Heart right ventricle (tissue), 16 donors: ENCODE measurements around the gene FEN1. TPM values are rescaled to one million over a fixed set of nuclear protein-coding genes. Genes with fewer than 3 reads are reported as not detected.

Experiments
- ATAC-seq, 8 donors: fragments of 200-7000 bp; cut with Tn5 transposase; one replicate each; pipeline ENCODE4 v1.9.1; 2020; ENCODE audit warnings: mild to moderate bottlenecking in 8 of 8, moderate library complexity in 8 of 8, moderate number of reproducible peaks in 1 of 8
- DNase-seq, 2 donors: peaks; one replicate each; pipeline ENCODE4 v3.0.0-alpha.2; 2020
- H3K27ac ChIP-seq, 10 donors: fragments of 200-600 bp; sonication (generic) in 2 of 10; one replicate each; pipeline versions ENCODE4 v1.5.0 to v1.8.0; 2020 to 2022; ENCODE audit warnings: mild to moderate bottlenecking in 3 of 10
- H3K27me3 ChIP-seq, 7 donors: fragments of 200-600 bp; one replicate each; pipeline ENCODE4 v1.8.0; 2021 to 2022; ENCODE audit warnings: mild to moderate bottlenecking in 2 of 7
- H3K36me3 ChIP-seq, 9 donors: fragments of 200-600 bp; sonication (generic) in 1 of 9; one replicate each; pipeline versions ENCODE4 v1.5.0 to v1.8.0; 2020 to 2022; ENCODE audit warnings: mild to moderate bottlenecking in 2 of 9
- H3K4me1 ChIP-seq, 9 donors: fragments of 200-600 bp; sonication (generic) in 1 of 9; one replicate each; pipeline versions ENCODE4 v1.5.0 to v1.8.0; 2020 to 2022; ENCODE audit warnings: mild to moderate bottlenecking in 4 of 9
- H3K4me3 ChIP-seq, 10 donors: fragments of 200-600 bp; sonication (generic) in 2 of 10; one replicate each; pipeline versions ENCODE4 v1.5.0 to v1.8.0; 2020 to 2022; ENCODE audit warnings: mild to moderate bottlenecking in 7 of 10, moderate library complexity in 2 of 10
- H3K9me3 ChIP-seq, 11 donors: fragments of 200-600 bp in 10 of 11; sonication (generic) in 2 of 11; one replicate each; pipeline versions ENCODE4 v1.5.0 to v1.8.0; 2013 to 2022; ENCODE audit warnings: mild to moderate bottlenecking in 2 of 11, control low read depth in 1 of 11, moderate library complexity in 1 of 11
- WGBS, 2 donors: extraction: QIAGEN DNeasy Blood & Tissue Kit; methylation state at CpG; one replicate each; pipeline ENCODE4 v1.1.7; 2013; ENCODE audit warnings: inconsistent platforms in 1 of 2; 5-methylcytosine and 5-hydroxymethylcytosine counted together
- intact Hi-C, 10 donors: fragments of 100-400 bp; cut with DNase I; formaldehyde crosslinking; loops; one replicate each; pipeline versions ENCODE4 v1.11.1 to v1.14.2; 2022
- polyA plus RNA-seq, 2 donors: library from polyadenylated mRNA; stranded (reverse); fragments of 200-250 nt; gene quantifications; one replicate each; pipeline ENCODE4 v1.2.3, GENCODE V29; 2013
- total RNA-seq, 10 donors: library from RNA; stranded (reverse); fragmentation: NEBNext Ultra II Directional in 3 of 10; extraction: Animal tissue kit (Norgen Biotek cat#: 25700) in 3 of 10; gene quantifications; one replicate each; pipeline versions ENCODE4 v1.2.1 to v1.2.4, GENCODE V29; 2021 to 2023
- TF ChIP-seq, protein P1 (sequence below), 9 donors: fragments of 200-600 bp; sonication (generic) in 2 of 9; IDR thresholded peaks; one replicate each; pipeline versions ENCODE4 v1.5.0 to v1.8.0; 2021 to 2022; ENCODE audit warnings: antibody characterized with exemption in 9 of 9, mild to moderate bottlenecking in 5 of 9, moderate library complexity in 1 of 9
- donor health status: Arrhythmogenic right ventricular cardiomyopathy.
- donor health status: ischemic (EF 13 %, LVEDD 7.1; RV severe dilation, severe dysfunction).
- donor health status: healthy with polysubstance abuse.
- donor health status: DM: no; HTN: yes; CAD: no.
- donor health status: DM: no; HTN: no; CAD: no.
- donor health status: ischemic (EF 25% LVEDD 6.9; RV normal size, moderate dysfunction).
- donor health status: ischemic (EF 25% LVEDD 5.7; RV mildly dilated, moderate dysfunction).
- donor health status: healthy.
- donor health status: DM: yes; HTN: yes; CAD: no.
- donor health status: Ischemic cardiomyopathy.
- donor health status: ischemic (EF 35%, LVEDD 5.7; RV mildly dilated, moderate dysfunction).
- donor health status: nonischemic (EF 11% LVEDD 7.7; RV severe dilation, severe dysfunction).
- donor health status: DM: yes; HTN: yes; CAD: no.
- donor health status: PGD.
- donor health status: ischemic (EF 29% LVEDD 5.4; RV normal size, mild dysfunction).
- donor health status: nonischemic (EF 23%, LVEDD 6.1; RV moderate dilation, normal function).

Gene FEN1
- total and polyA plus RNA-seq, 12 donors: 2.1 to 8.8 (median 6.2) TPM

DNA sequence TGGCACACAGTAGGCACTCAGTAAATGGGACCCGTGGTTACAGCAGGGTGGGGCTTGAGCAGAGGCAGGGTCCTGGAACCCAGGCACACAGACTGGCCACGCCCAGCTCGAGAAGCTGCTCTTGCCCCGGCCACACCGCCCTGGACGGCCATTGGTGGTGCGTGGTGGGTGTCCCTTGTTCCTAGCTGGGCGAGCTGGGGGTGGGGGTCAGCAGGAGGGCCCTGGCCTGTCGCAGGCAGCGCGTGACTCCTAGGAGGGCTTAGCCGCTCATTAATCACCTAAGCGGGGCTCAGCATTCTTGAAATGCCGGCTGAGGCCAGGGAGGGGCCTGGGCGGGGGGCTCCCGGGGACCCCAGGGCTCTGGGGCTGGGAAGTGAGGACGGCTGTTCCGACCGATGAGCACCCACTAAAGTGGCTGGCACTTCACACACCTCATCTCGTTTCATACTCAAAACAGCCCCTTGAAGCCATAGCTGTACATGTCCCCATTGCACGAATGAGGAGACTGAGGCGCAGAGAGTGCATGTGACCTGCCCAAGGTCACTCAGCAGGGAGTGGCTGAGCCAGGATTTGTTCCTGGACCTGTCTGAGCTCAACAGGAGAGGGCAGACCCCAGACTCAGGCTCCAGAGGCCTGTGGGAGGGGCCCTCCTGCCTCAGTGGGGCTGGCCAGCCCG, 28.6 kb upstream of the FEN1 start:
- 67 to 68% methylated on average over 23 of the region's 23 CpGs for whole genome bisulfite sequencing, 2 donors
- intact Hi-C loops: no loop called here
- TF ChIP-seq, protein P1, sequence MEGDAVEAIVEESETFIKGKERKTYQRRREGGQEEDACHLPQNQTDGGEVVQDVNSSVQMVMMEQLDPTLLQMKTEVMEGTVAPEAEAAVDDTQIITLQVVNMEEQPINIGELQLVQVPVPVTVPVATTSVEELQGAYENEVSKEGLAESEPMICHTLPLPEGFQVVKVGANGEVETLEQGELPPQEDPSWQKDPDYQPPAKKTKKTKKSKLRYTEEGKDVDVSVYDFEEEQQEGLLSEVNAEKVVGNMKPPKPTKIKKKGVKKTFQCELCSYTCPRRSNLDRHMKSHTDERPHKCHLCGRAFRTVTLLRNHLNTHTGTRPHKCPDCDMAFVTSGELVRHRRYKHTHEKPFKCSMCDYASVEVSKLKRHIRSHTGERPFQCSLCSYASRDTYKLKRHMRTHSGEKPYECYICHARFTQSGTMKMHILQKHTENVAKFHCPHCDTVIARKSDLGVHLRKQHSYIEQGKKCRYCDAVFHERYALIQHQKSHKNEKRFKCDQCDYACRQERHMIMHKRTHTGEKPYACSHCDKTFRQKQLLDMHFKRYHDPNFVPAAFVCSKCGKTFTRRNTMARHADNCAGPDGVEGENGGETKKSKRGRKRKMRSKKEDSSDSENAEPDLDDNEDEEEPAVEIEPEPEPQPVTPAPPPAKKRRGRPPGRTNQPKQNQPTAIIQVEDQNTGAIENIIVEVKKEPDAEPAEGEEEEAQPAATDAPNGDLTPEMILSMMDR (IDR thresholded peaks at IDR 0.05): no peak
- DNase-seq (no peak), ATAC-seq (peak in 1 of 8 donors; percentile 3)
- Histone ChIP-seq H3K36me3 (no peaks in the 10 kb centered on the region), H3K4me1 (no peaks in the 10 kb centered on the region), H3K27ac (no peak overlapping the region), H3K9me3 (no peaks in the 10 kb centered on the region), H3K4me3 (no peak overlapping the region), H3K27me3 (peaks cover 0 to 21% (median 3%) of the 10 kb centered on the region in 7 donors)

DNA sequence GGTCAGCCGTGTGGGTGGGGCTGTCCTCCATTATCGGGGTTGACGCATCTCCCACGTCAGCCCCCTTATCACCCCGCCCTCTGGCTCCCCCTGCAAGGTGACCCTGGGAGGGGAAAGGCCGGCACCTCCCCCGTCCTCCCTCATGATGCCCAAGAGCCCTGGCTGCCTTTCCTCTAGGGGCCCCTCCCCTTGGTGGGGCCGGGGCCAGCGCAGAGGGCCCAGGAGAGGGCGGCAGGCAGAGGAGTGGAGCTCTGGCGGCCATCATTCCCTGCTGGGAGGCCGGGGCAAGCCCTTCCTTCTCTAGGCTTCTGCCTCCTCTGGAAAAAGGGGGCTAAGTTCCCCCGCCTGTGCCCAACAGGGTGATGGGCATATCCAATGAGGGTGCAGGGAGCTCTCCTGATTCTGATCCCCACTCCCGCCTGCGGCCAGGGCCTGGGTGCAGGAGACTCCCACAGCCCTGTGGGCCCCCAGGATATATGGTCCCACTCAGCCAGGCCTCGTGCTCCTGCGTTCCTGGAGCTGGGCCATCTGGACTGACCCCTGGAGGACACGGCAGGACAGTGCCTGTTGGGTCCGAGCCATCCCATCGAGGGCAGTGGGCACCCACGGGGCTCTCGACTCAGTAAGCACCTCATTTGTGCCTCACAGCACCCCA, 28.0 kb upstream of the FEN1 start:
- no peaks in the 10 kb centered on the region for H3K4me1 ChIP-seq
- DNase-seq: no peak
- H3K27ac ChIP-seq: no peak overlapping the region
- H3K4me3 ChIP-seq: no peak overlapping the region
- WGBS, 2 donors: 41 to 45% methylated on average over 22 of the region's 22 CpGs
- intact Hi-C loops: no loop called here
- H3K9me3 ChIP-seq: no peaks in the 10 kb centered on the region
- ATAC-seq: peak in 7 of 8 donors; percentile 6 to 77 (median 41)
- peaks cover 0 to 21% (median 3%) of the 10 kb centered on the region in 7 donors for H3K27me3 ChIP-seq
- H3K36me3 ChIP-seq: no peaks in the 10 kb centered on the region
- TF ChIP-seq, protein P1 (IDR thresholded peaks at IDR 0.05): no peak

DNA sequence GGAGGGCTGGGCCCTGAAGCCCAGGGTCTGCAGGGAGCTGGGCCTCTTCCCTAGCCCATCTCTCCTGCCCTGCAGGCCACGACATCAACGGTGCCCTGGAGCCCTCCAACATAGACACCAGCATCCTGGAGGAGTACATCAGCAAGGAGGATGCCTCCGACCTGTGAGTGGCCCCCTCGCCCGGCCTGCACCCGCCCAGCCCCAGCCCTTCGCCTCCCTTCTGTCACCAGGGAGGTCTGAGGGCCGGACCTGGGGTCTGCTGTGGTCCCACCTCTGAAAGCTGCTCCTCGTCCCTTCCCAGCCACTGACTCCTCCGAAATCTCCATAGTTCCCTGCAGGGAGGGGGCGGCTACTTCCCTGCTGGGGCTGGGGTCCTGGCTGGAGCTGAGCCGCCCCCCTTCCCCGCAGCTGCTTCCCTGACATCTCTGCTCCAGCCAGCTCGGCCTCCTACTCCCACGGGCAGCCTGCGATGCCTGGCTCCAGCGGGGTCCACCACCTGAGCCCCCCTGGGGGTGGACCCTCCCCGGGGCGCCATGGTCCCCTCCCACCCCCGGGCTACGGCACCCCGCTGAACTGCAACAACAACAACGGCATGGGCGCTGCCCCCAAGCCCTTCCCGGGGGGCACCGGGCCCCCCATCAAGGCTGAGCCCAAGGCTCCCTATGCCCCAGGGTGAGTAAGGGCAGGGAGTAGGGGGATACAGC, 27.0 kb upstream of the FEN1 start:
- Histone ChIP-seq H3K4me1 (no peaks in the 10 kb centered on the region), H3K27me3 (peaks cover 0 to 21% (median 3%) of the 10 kb centered on the region in 7 donors), H3K36me3 (no peaks in the 10 kb centered on the region), H3K9me3 (no peaks in the 10 kb centered on the region), H3K27ac (no peak overlapping the region), H3K4me3 (no peak overlapping the region)
- TF ChIP-seq, protein P1 (IDR thresholded peaks at IDR 0.05): no peak
- WGBS, 2 donors: 82 to 86% methylated on average over 26 of the region's 26 CpGs
- intact Hi-C loops: no loop called here
- ATAC-seq (peak in 1 of 8 donors; percentile 6), DNase-seq (no peak)

DNA sequence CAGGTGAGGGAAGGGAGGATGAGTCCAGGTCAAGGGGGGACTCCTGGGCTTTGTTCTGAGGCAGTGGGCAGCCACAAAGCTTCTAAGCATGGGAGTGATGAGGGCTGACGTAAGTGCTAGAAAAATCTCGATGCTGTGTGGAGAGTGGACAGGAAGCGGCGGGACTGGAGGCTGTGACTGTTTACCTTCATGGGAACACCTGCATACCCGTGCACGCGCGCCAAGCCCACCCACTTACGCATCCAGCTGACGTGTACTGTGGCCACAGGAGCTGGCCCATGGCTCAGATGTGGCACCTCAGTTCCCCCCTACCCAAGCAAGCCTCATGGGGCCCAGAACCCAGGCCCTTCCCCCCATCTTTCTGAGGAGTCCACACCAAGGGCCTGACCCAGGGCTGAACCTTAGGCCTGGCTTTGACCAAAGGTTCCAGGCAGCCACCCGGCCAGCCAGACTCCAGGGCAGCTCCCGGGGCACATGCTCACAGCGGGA, 26.3 kb upstream of the FEN1 start:
- ATAC-seq (no peak), DNase-seq (no peak)
- peaks cover 0 to 21% (median 3%) of the 10 kb centered on the region in 7 donors for H3K27me3 ChIP-seq
- TF ChIP-seq, protein P1 (IDR thresholded peaks at IDR 0.05): no peak
- no peaks in the 10 kb centered on the region for H3K36me3 ChIP-seq
- no peaks in the 10 kb centered on the region for H3K9me3 ChIP-seq
- no peak overlapping the region for H3K27ac ChIP-seq
- intact Hi-C loops: no loop called here
- H3K4me3 ChIP-seq: no peak overlapping the region
- 74 to 81% methylated on average over 13 of the region's 13 CpGs for WGBS, 2 donors
- no peaks in the 10 kb centered on the region for H3K4me1 ChIP-seq
